Activated T-cell treated with anti-CD3 and anti-CD28 coated beads for 1 hour (primary cell): ENCODE data around the gene MXRA5.
"Not testable (repeated sequence)": the region's sequence is repeated elsewhere in the genome, so short reads cannot be mapped to it uniquely, and the experiment has no call there.

Experiments
- DNase-seq: peaks from one replicate; pipeline ENCODE4 v3.0.0-alpha.2; 2020; ENCODE audit warnings: low read depth

MXRA5 gene

GRCh38 chrX:3343569-3343968 lies 2.9 kb downstream of the MXRA5 start:
- not testable (repeated sequence) for DNase-seq

GRCh38 chrX:3340016-3340415 lies 6.4 kb downstream of the MXRA5 start:
- no peak for DNase-seq

- DNase-seq = no peak
These were observed 19.8 kb downstream of the MXRA5 start for GRCh38 chrX:3326681-3327080.

GRCh38 chrX:3320471-3321046 lies 25.9 kb downstream of the MXRA5 start:
- DNase-seq = no peak

DNA sequence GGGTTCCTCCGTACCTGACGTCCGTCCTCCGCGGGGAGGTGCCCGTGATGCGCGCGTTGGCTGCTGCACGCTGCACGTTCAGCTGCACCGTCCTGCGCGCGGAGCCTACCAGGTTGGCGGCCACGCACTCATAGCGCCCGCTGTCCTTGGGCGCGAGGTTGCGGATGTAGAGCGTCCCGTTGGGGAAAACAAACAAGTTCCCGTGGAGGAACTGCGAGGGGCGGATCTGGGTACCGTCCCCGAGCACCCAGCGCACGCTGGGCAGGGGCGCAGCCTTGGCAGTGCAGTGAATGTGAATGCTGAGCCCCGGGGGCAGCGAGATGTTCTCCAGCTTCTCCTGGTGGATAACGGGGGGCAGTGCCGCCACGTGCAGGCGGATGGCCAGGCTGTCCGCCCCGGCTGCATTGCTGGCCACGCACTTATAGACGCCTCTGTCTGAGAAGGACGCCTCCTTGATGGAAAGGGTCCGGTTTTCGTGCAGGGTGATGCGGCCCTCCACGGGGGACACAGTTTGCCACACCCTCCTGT lies 29.2 kb downstream of the MXRA5 start:
- DNase-seq = no peak

GRCh38 chrX:3312109-3312508 lies 34.3 kb downstream of the MXRA5 start:
- no peak for DNase-seq

DNA sequence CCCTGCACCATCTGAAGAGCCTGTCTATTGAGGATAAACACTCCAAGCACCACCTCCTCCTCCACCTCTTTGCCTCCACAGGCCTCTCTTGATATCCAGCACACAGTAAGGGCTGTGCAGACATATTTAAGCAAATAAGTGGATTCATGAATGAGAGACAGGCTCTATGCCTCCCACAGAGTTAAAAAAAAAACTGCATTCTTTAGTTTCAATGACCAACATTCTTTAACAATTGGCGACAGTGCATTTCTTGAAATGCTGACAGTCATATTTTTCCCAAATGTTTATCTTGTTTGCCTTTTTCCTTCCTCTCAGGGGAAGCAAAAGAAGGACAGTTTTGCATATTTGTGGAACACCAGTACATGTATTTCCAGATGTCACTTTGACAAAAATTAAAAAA lies 38.6 kb downstream of the MXRA5 start:
- no peak for DNase-seq

DNA sequence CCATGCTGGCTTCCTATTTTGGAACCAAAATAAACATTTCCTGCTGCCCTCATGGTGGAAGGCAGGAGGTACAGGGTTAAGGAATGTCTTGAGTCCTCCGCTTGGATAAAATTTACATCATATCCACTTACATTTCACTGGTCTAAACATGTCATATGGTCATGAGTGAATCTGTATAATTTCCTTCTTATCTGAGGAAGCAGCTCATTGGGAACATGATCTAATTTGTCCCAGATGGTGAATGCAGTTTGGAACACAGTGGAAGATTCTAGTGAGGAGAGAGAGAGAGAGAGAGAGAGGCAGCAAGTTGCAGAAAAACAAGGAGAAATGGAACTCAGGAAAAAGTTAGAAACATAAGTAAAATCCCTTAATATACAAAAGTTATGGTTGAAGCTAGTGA lies 46.8 kb downstream of the MXRA5 start:
- DNase-seq = no peak

GRCh38 chrX:3295731-3296130 lies 50.7 kb downstream of the MXRA5 start:
- no peak for DNase-seq

GRCh38 chrX:3293251-3293650 lies 53.2 kb downstream of the MXRA5 start:
- no peak for DNase-seq

- no peak for DNase-seq
These were observed 55.9 kb downstream of the MXRA5 start for GRCh38 chrX:3290561-3290960.

GRCh38 chrX:3286196-3286945 lies 60.1 kb downstream of the MXRA5 start:
- no peak for DNase-seq

DNA sequence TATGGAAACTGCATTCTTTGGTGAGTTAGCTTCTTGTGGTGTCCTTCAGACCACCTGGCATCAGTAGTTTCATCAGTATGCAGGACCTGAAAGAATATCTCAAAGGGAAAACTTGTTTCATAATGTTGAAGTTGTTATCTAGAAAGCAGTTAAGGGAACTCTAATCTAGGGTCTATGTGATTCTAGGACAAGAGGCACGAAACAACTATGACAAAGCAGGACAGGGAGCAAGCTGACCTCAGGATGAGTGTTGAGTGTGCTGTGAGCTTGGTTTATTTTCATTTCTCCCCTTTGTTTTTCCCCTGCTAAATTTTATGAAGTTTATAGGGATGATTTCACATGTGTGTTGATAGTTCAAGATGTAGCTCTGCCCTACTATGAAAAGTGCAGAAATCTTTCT lies 65.7 kb downstream of the MXRA5 start:
- DNase-seq = no peak

DNA sequence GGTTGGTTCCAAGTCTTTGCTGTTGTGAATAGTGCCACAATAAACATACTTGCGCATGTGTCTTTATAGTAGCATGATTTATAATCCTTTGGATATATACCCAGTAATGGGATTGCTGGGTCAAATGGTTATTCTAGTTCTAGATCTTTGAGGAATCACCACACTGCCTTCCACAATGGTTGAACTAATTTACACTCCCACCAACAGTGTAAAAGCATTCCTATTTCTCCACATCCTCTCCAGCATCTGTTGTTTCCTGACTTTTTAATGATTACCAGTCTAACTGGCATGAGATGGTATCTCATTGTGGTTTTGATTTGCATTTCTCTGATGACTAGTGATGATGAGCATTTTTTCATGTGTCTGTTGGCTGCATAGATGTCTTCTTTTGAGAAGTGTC lies 72.8 kb downstream of the MXRA5 start:
- not testable (repeated sequence) for DNase-seq

DNA sequence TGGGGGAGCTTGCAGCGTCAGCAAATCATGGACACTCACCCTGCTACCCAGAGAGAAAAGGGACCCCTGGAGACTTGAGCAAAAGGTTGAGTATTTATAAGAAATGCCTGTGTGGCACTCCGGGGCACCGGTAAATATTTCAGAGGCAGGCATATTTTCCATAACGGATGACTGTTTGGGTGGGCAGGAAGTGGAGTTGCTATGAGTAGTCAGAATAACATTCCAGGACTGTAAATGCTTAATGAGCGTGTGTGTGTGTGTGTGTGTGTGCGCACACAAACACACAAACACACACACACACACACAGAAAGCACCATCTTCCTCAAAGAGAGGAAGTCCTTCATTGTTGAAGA lies 74.6 kb downstream of the MXRA5 start:
- DNase-seq = no peak

GRCh38 chrX:3271183-3271833 lies 75.1 kb downstream of the MXRA5 start:
- DNase-seq = no peak

DNA sequence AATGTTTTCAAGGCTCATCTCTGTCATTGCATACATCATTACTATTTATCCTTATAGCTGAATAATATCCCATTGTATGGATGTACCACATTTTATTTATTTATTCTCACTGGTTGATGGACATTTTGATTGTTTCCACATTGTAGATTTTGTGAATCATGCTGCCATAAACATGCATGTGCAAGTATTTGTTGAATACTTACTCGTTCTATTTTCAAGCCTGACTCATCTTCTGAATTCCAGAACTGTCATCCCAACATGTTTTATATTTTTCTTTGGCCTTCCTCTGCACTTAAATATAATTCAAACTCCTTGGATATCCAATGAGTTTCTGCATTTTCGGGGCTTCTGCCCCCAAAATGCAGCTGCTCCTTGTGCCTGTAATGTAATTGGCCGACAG lies 77.6 kb downstream of the MXRA5 start:
- no peak for DNase-seq

DNA sequence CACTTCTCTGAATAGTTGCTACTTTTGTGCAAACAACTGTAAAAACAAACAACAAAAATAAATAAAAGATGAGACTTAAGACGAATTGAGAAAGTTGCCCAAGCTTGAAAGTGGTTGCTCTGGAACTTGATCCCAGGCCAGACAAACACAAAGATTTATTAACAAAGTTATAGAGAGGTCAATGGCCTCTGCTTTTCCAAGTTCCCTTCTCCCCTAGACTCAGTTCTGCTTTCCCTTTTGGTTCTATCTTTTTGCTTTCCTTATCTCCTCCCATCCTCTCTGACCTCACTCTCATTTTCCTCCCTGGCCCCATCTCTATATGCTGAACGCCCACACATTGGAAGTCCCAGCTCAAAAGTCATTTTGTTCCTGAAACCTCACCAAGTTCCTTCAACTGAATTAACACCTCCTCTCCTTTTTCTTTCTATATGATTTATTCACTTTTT lies 82.7 kb downstream of the MXRA5 start:
- DNase-seq = no peak

DNA sequence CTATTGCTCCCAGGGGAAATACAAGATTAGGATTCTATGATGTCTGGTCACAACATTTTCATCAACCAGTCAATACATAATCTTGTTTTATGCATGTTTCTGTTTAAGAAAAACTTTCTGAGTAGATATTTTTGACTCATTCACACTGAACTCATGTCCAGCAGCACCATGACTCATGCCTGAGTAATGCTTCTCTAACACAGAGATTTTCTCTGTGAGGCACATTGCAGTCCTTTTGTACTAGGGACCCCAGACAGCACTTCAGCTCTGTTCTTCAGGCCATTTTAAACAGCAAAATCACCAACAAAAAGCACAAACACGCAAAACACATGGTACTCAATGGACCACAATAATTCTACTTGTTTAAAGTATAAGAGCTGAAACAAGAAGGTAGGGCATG lies 83.6 kb downstream of the MXRA5 start:
- no peak for DNase-seq
